Measurements from ENCODE around the gene TBC1D16.

TBC1D16 gene

DNA sequence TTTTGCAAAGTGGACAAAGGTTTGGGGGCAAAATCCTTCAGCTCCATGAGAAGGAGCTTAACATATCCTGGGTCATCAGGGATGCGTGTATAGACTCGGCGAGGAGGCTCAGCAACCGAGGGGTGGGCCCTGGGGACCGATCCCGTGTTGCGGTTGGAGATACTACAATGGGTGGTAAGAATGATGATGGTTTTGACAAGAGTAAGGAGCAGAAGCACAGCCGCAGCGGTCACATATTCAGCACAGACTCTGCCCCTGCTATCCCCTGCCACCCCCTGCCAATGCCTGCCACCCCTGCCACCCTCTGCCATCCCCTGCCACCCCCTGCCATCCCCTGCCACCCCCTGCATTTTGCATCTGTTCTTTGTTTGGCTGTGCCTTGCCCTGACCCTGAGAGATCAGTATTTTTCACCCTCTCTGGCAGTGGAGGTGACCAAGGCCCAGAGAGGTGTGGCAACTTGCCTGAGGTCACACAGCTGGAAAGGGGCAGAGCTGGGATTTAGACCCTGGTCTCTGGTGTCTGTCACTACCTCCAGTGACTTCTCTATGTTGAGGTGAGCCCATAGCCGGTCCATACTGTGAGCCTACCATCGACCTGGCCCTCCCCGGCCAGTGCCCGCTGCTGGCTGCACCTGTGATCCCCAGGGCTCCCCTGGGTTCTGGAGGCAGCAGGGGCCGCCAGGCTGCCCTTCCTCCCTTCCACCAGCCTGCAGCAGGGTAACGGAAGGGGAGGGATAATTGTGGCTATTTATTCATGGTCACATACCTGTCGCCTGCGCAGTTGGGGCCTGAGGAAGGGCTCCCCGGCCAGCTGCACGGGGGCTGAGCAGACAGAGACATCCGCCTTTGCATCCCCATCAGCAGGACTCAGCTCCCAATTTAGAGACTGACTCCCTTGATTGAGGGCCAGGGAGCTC is 121.5 kb downstream of the TBC1D16 start:
- Histone ChIP-seq H3K9me3 (ENCODE audit: insufficient read depth, low read depth, low read length) (no peaks in the 10 kb centered on the region), H3K4me2 (ENCODE audit: low read depth, low read length, poor library complexity, severe bottlenecking) (no peak overlapping the region), H4K20me1 (ENCODE audit: insufficient read depth, low read length, poor library complexity, severe bottlenecking) (no peaks in the 10 kb centered on the region), H2AFZ (ENCODE audit: low read length) (no peak overlapping the region), H3K9me2 (replicated peaks; ENCODE audit: low read depth, low read length) (no peaks in the 10 kb centered on the region), H3K27me3 (ENCODE audit: insufficient read depth, low read length, poor library complexity, severe bottlenecking) (no peaks in the 10 kb centered on the region), H3K36me3 (ENCODE audit: insufficient read depth, low read length) (no peaks in the 10 kb centered on the region), H3K4me3 (ENCODE audit: low read length, poor library complexity, severe bottlenecking) (no peak overlapping the region), H3K9ac (ENCODE audit: low read depth, low read length, poor library complexity, severe bottlenecking) (no peak overlapping the region), H3K4me1 (ENCODE audit: insufficient read depth, low read length, poor library complexity, severe bottlenecking) (peaks cover 4% of the 10 kb centered on the region), H3K79me2 (ENCODE audit: insufficient read depth, low read length) (no peaks in the 10 kb centered on the region), H3F3A (ENCODE audit: low read depth) (no peaks in the 10 kb centered on the region)
- no peak for TF ChIP-seq EZH2phosphoT487 (IDR thresholded peaks at IDR 0.05; ENCODE audit: borderline replicate concordance)

- no peak for TF ChIP-seq EZH2phosphoT487 (IDR thresholded peaks at IDR 0.05; ENCODE audit: borderline replicate concordance)
- TF ChIP-seq, protein P1, sequence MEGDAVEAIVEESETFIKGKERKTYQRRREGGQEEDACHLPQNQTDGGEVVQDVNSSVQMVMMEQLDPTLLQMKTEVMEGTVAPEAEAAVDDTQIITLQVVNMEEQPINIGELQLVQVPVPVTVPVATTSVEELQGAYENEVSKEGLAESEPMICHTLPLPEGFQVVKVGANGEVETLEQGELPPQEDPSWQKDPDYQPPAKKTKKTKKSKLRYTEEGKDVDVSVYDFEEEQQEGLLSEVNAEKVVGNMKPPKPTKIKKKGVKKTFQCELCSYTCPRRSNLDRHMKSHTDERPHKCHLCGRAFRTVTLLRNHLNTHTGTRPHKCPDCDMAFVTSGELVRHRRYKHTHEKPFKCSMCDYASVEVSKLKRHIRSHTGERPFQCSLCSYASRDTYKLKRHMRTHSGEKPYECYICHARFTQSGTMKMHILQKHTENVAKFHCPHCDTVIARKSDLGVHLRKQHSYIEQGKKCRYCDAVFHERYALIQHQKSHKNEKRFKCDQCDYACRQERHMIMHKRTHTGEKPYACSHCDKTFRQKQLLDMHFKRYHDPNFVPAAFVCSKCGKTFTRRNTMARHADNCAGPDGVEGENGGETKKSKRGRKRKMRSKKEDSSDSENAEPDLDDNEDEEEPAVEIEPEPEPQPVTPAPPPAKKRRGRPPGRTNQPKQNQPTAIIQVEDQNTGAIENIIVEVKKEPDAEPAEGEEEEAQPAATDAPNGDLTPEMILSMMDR (conservative IDR thresholded peaks at IDR 0.05; ENCODE audit: low read length) = no peak
- Histone ChIP-seq H3K9ac (ENCODE audit: low read depth, low read length, poor library complexity, severe bottlenecking) (no peak overlapping the region), H4K20me1 (ENCODE audit: insufficient read depth, low read length, poor library complexity, severe bottlenecking) (no peaks in the 10 kb centered on the region), H3K9me2 (replicated peaks; ENCODE audit: low read depth, low read length) (no peaks in the 10 kb centered on the region), H3K27me3 (ENCODE audit: insufficient read depth, low read length, poor library complexity, severe bottlenecking) (no peaks in the 10 kb centered on the region), H3K9me3 (ENCODE audit: insufficient read depth, low read depth, low read length) (no peaks in the 10 kb centered on the region), H3K79me2 (ENCODE audit: insufficient read depth, low read length) (no peaks in the 10 kb centered on the region), H3K4me3 (ENCODE audit: low read length, poor library complexity, severe bottlenecking) (no peak overlapping the region), H3F3A (ENCODE audit: low read depth) (no peaks in the 10 kb centered on the region), H2AFZ (ENCODE audit: low read length) (no peak overlapping the region), H3K4me1 (ENCODE audit: insufficient read depth, low read length, poor library complexity, severe bottlenecking) (peaks cover 4% of the 10 kb centered on the region), H3K36me3 (ENCODE audit: insufficient read depth, low read length) (no peaks in the 10 kb centered on the region), H3K4me2 (ENCODE audit: low read depth, low read length, poor library complexity, severe bottlenecking) (no peak overlapping the region)
Observed at GRCh38 chr17:79913451-79913850, 122.2 kb downstream of the TBC1D16 start.

GRCh38 chr17:79912552-79913330 is 122.9 kb downstream of the TBC1D16 start:
- H3K9ac ChIP-seq (ENCODE audit: low read depth, low read length, poor library complexity, severe bottlenecking) = no peak overlapping the region
- no peak overlapping the region for H3K4me2 ChIP-seq (ENCODE audit: low read depth, low read length, poor library complexity, severe bottlenecking)
- H3K27me3 ChIP-seq (ENCODE audit: insufficient read depth, low read length, poor library complexity, severe bottlenecking) = no peaks in the 10 kb centered on the region
- no peaks in the 10 kb centered on the region for H4K20me1 ChIP-seq (ENCODE audit: insufficient read depth, low read length, poor library complexity, severe bottlenecking)
- no peaks in the 10 kb centered on the region for H3K9me2 ChIP-seq (replicated peaks; ENCODE audit: low read depth, low read length)
- H3F3A ChIP-seq (ENCODE audit: low read depth) = no peaks in the 10 kb centered on the region
- no peaks in the 10 kb centered on the region for H3K9me3 ChIP-seq (ENCODE audit: insufficient read depth, low read depth, low read length)
- no peaks in the 10 kb centered on the region for H3K36me3 ChIP-seq (ENCODE audit: insufficient read depth, low read length)
- TF ChIP-seq EZH2phosphoT487 (IDR thresholded peaks at IDR 0.05; ENCODE audit: borderline replicate concordance) = no peak
- TF ChIP-seq, protein P1 (conservative IDR thresholded peaks at IDR 0.05; ENCODE audit: low read length) = no peak
- H3K4me3 ChIP-seq (ENCODE audit: low read length, poor library complexity, severe bottlenecking) = no peak overlapping the region
- H3K4me1 ChIP-seq (ENCODE audit: insufficient read depth, low read length, poor library complexity, severe bottlenecking) = peaks cover 4% of the 10 kb centered on the region
- no peak overlapping the region for H2AFZ ChIP-seq (ENCODE audit: low read length)
- no peaks in the 10 kb centered on the region for H3K79me2 ChIP-seq (ENCODE audit: insufficient read depth, low read length)

All from Loucy (cell line).